Hepatocyte (in vitro differentiated cells): ENCODE results near the gene FAM170B. TPM values are rescaled to one million over a fixed set of nuclear protein-coding genes. Genes with fewer than 3 reads are reported as not detected.

ENCODE experiments used
- DNase-seq: peaks from one replicate; pipeline ENCODE4 v3.0.0-alpha.2; 2016; ENCODE audit warnings: low spot score
- H2AFZ ChIP-seq: fragments of 200-600 bp; sonication (generic); 2 replicates; pipeline ENCODE4 v1.6.0; 2016; ENCODE audit warnings: antibody characterized with exemption, mild to moderate bottlenecking
- H3K27ac ChIP-seq: fragments of 200-600 bp; sonication (generic); 2 replicates; pipeline ENCODE4 v1.5.1; 2016; ENCODE audit warnings: mild to moderate bottlenecking
- H3K27me3 ChIP-seq: fragments of 200-600 bp; sonication (generic); 2 replicates; pipeline ENCODE4 v1.6.1; 2016
- H3K36me3 ChIP-seq: fragments of 200-600 bp; sonication (generic); replicated peaks from 2 replicates; pipeline ENCODE4 v1.5.1; 2016; ENCODE audit warnings: low read depth; ENCODE audit not compliant: insufficient read depth
- H3K4me1 ChIP-seq: fragments of 200-600 bp; sonication (generic); 2 replicates; pipeline ENCODE4 v1.5.1; 2016; ENCODE audit warnings: mild to moderate bottlenecking, moderate library complexity; ENCODE audit not compliant: insufficient read depth
- H3K4me2 ChIP-seq: fragments of 200-600 bp; sonication (generic); 2 replicates; pipeline ENCODE4 v1.6.0; 2016
- H3K4me3 ChIP-seq: fragments of 200-600 bp; sonication (generic); 2 replicates; pipeline ENCODE4 v1.5.1; 2016; ENCODE audit warnings: mild to moderate bottlenecking
- H3K79me2 ChIP-seq: fragments of 200-600 bp; sonication (generic); 2 replicates; pipeline ENCODE4 v1.6.0; 2017; ENCODE audit warnings: mild to moderate bottlenecking
- H3K9me2 ChIP-seq: fragments of 200-600 bp; sonication (generic); replicated peaks from 2 replicates; pipeline ENCODE4 v1.6.0; 2017; ENCODE audit warnings: mild to moderate bottlenecking; ENCODE audit not compliant: insufficient read depth
- H3K9me3 ChIP-seq: fragments of 200-600 bp; sonication (generic); 2 replicates; pipeline ENCODE4 v1.5.1; 2016; ENCODE audit warnings: low read depth, mild to moderate bottlenecking
- H4K20me1 ChIP-seq: fragments of 200-600 bp; sonication (generic); 2 replicates; pipeline ENCODE4 v1.6.0; 2016; ENCODE audit warnings: mild to moderate bottlenecking; ENCODE audit not compliant: insufficient read depth, poor library complexity, severe bottlenecking
- CTCF ChIP-seq: fragments of 200-600 bp; sonication (generic); IDR thresholded peaks from 2 replicates; pipeline ENCODE4 v1.5.1; 2016; ENCODE audit warnings: antibody characterized with exemption, mild to moderate bottlenecking; ENCODE audit not compliant: poor library complexity
- EZH2 ChIP-seq: fragments of 200-600 bp; sonication (generic); IDR thresholded peaks from 2 replicates; pipeline ENCODE4 v1.6.1; 2016; ENCODE audit warnings: antibody characterized with exemption, mild to moderate bottlenecking, borderline replicate concordance
- EZH2phosphoT487 ChIP-seq: fragments of 200-600 bp; sonication (generic); IDR thresholded peaks from one replicate; pipeline ENCODE4 v1.6.1; 2018; ENCODE audit warnings: antibody characterized with exemption, mild to moderate bottlenecking, low read depth, moderate library complexity; ENCODE audit not compliant: unreplicated experiment, severe bottlenecking
- WGBS: methylation state at CpG from one replicate; pipeline ENCODE4 v1.1.6; 2016; ENCODE audit warnings: low lambda C conversion rate; ENCODE audit errors: missing lambda C conversion rate; 5-methylcytosine and 5-hydroxymethylcytosine counted together
- polyA plus RNA-seq: library from polyadenylated mRNA; unstranded; fragments of >200 nt; fragmentation: Nextera tagmentation; extraction: Ambion mirVana; gene quantifications from 2 replicates; pipeline ENCODE4 v1.2.1, GENCODE V29; 2016
- total RNA-seq: library from RNA; depleted of rRNA; stranded (reverse); fragments of >200 nt; gene quantifications from 2 replicates; pipeline ENCODE4 v1.2.3, GENCODE V29; 2014

The FAM170B gene
- total and polyA plus RNA-seq, 2 experiments from 2014 or later = not detected

DNA sequence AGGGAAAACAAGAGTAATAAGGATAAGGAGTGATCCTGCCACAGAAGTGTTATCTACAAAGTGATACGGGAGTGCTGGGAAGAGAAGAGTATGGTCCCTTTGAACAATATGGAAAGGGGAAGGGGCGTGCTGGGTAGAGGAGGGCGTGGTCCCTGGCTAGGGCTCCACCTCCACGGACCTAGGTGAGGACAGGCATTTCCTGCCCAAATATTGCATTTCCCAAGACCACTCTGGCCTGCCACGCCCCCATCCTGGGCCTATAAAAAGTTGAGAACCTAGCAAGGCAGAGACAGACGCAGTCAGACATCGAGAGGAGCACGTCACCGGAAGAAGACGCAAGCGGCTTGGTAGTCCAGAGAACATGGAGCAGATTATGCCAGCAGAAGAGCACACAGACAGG, 41.3 kb downstream of the FAM170B start:
- whole genome bisulfite sequencing = 96% methylated on average over 11 of the region's 11 CpGs
- H3K4me3 ChIP-seq = no peak overlapping the region
- no peak overlapping the region for H3K4me2 ChIP-seq
- H4K20me1 ChIP-seq = no peaks in the 10 kb centered on the region
- H2AFZ ChIP-seq = no peak overlapping the region
- H3K9me3 ChIP-seq = no peaks in the 10 kb centered on the region
- H3K79me2 ChIP-seq = no peaks in the 10 kb centered on the region
- no peaks in the 10 kb centered on the region for H3K9me2 ChIP-seq
- H3K27ac ChIP-seq = no peak overlapping the region
- DNase-seq = no peak
- H3K4me1 ChIP-seq = no peaks in the 10 kb centered on the region
- no peaks in the 10 kb centered on the region for H3K27me3 ChIP-seq
- TF ChIP-seq EZH2 (no peak), EZH2phosphoT487 (no peak), CTCF (no peak)
- H3K36me3 ChIP-seq = no peaks in the 10 kb centered on the region

DNA sequence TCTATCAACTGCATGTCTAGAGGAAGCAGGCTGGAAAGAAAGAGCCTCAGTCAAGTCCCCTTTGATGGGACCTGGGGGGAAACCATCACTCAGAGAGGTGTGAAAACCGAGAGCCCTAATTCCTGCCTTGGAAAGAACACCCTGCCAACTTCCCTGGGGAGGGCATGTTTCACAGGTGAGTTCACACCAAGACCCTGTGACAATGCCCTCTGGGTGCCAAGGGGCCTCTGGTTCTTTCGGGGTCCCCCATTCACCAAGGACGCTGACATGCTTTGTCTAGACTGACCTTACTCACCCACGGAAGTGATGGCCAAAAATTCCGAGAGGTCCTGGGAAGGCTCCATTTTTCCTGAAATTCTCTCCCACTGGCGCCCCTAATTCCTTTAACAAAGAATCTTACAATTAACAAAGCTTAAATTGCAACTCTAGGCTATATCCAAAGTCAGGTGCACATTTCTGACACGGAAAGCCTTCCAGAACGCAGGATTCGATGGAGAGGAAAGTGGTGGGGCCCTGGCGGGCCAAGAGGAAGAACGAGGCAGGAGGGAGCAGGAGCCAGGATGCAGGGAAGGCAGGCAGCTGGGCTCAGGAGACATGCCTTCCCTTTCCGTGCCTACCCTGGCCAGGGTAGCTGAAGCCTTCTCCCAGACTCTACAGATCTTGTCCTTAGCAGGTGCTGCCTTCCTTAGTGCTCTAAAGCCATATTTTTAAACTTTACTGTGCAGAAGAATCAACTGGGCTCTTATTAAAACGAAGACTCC, 42.2 kb downstream of the FAM170B start:
- Histone ChIP-seq H3K4me1 (no peaks in the 10 kb centered on the region), H3K27me3 (no peaks in the 10 kb centered on the region), H3K4me2 (no peak overlapping the region), H3K4me3 (no peak overlapping the region), H3K79me2 (no peaks in the 10 kb centered on the region), H3K9me2 (no peaks in the 10 kb centered on the region), H4K20me1 (no peaks in the 10 kb centered on the region), H3K36me3 (no peaks in the 10 kb centered on the region), H2AFZ (no peak overlapping the region), H3K27ac (no peak overlapping the region), H3K9me3 (peaks cover 6% of the 10 kb centered on the region)
- 88% methylated on average over 13 of the region's 13 CpGs for WGBS
- no peak for DNase-seq
- TF ChIP-seq CTCF (no peak), EZH2 (no peak)

- no peak overlapping the region for H2AFZ ChIP-seq
- no peak overlapping the region for H3K27ac ChIP-seq
- no peaks in the 10 kb centered on the region for H3K79me2 ChIP-seq
- no peak overlapping the region for H3K4me3 ChIP-seq
- H3K36me3 ChIP-seq = no peaks in the 10 kb centered on the region
- no peaks in the 10 kb centered on the region for H4K20me1 ChIP-seq
- H3K4me2 ChIP-seq = no peak overlapping the region
- no peaks in the 10 kb centered on the region for H3K27me3 ChIP-seq
- DNase-seq = no peak
- H3K4me1 ChIP-seq = no peaks in the 10 kb centered on the region
- WGBS = 80% methylated on average over 6 of the region's 6 CpGs
- H3K9me2 ChIP-seq = no peaks in the 10 kb centered on the region
- TF ChIP-seq CTCF = no peak
- no peak for TF ChIP-seq EZH2phosphoT487
- no peak for TF ChIP-seq EZH2
- H3K9me3 ChIP-seq = peaks cover 7% of the 10 kb centered on the region
Observed at GRCh38 chr10:49090696-49091380, 43.0 kb downstream of the FAM170B start.
